Endothelial cell (in vitro differentiated cells): ENCODE results near the gene RBM33. TPM values are rescaled to one million over a fixed set of nuclear protein-coding genes. Genes with fewer than 3 reads are reported as not detected.
"Not testable (repeated sequence)": the region's sequence is repeated elsewhere in the genome, so short reads cannot be mapped to it uniquely, and the experiment has no call there.

Experiments
- DNase-seq: peaks from one replicate; pipeline ENCODE4 v3.0.0; 2021; ENCODE audit warnings: low spot score
- H3K27ac Mint-ChIP-seq: one replicate; pipeline ENCODE4 v1.8.0; 2021; ENCODE audit warnings: mixed read lengths, inconsistent platforms; ENCODE audit not compliant: unreplicated experiment
- H3K27me3 Mint-ChIP-seq: one replicate; pipeline ENCODE4 v1.8.0; 2021; ENCODE audit warnings: mild to moderate bottlenecking, moderate library complexity, mixed read lengths, inconsistent platforms; ENCODE audit not compliant: unreplicated experiment
- H3K36me3 Mint-ChIP-seq: one replicate; pipeline ENCODE4 v1.8.0; 2021; ENCODE audit warnings: mild to moderate bottlenecking, low read depth, mixed read lengths, inconsistent platforms; ENCODE audit not compliant: unreplicated experiment
- H3K4me1 Mint-ChIP-seq: one replicate; pipeline ENCODE4 v1.8.0; 2021; ENCODE audit warnings: mild to moderate bottlenecking, mixed read lengths, inconsistent platforms; ENCODE audit not compliant: unreplicated experiment
- H3K4me3 Mint-ChIP-seq: one replicate; pipeline ENCODE4 v1.8.0; 2021; ENCODE audit warnings: mild to moderate bottlenecking, mixed read lengths, inconsistent platforms; ENCODE audit not compliant: unreplicated experiment
- H3K9me3 Mint-ChIP-seq: one replicate; pipeline ENCODE4 v1.8.0; 2021; ENCODE audit warnings: mixed read lengths, inconsistent platforms; ENCODE audit not compliant: unreplicated experiment
- CTCF ChIP-seq: fragments of 200-600 bp; sonication (generic); IDR thresholded peaks from one replicate; pipeline ENCODE4 v1.5.0; 2021; ENCODE audit warnings: antibody characterized with exemption; ENCODE audit not compliant: unreplicated experiment
- total RNA-seq: library from RNA; stranded (reverse); fragmentation: NEBNext Ultra II Directional; extraction: Animal tissue kit (Norgen Biotek cat#: 25700); gene quantifications from one replicate; pipeline ENCODE4 v1.2.1, GENCODE V29; 2021; ENCODE audit not compliant: unreplicated experiment

The RBM33 gene
- total RNA-seq, 1 donor from 2014 or later, result 65.3 TPM

GRCh38 chr7:155684543-155684942, 40.1 kb downstream of the RBM33 start:
- Mint-ChIP-seq H3K4me3 (no peak overlapping the region), H3K9me3 (no peaks in the 10 kb centered on the region), H3K27me3 (peaks cover 3% of the 10 kb centered on the region), H3K4me1 (peaks cover 13% of the 10 kb centered on the region), H3K36me3 (peaks cover 41% of the 10 kb centered on the region), H3K27ac (no peak overlapping the region)
- no peak for TF ChIP-seq CTCF
- no peak for DNase-seq

- peaks cover 3% of the 10 kb centered on the region for H3K27me3 Mint-ChIP-seq
- DNase-seq, result no peak
- no peak overlapping the region for H3K4me3 Mint-ChIP-seq
- no peak for TF ChIP-seq CTCF
- no peaks in the 10 kb centered on the region for H3K9me3 Mint-ChIP-seq
- peaks cover 46% of the 10 kb centered on the region for H3K36me3 Mint-ChIP-seq
- peaks cover 19% of the 10 kb centered on the region for H3K4me1 Mint-ChIP-seq
- H3K27ac Mint-ChIP-seq, result peak overlapping the region; percentile 46
These were observed 40.8 kb downstream of the RBM33 start for GRCh38 chr7:155685070-155685790.

- peaks cover 50% of the 10 kb centered on the region for H3K36me3 Mint-ChIP-seq
- H3K4me1 Mint-ChIP-seq, result peaks cover 22% of the 10 kb centered on the region
- no peak overlapping the region for H3K27ac Mint-ChIP-seq
- H3K9me3 Mint-ChIP-seq, result no peaks in the 10 kb centered on the region
- H3K4me3 Mint-ChIP-seq, result no peak overlapping the region
- no peak for TF ChIP-seq CTCF
- H3K27me3 Mint-ChIP-seq, result peaks cover 3% of the 10 kb centered on the region
- DNase-seq, result no peak
These were observed 41.3 kb downstream of the RBM33 start for GRCh38 chr7:155685791-155686160.

GRCh38 chr7:155686620-155687324, 42.3 kb downstream of the RBM33 start:
- not testable (repeated sequence) for H3K27me3 Mint-ChIP-seq, DNase-seq, H3K9me3 Mint-ChIP-seq, H3K27ac Mint-ChIP-seq
- Mint-ChIP-seq H3K36me3 (peaks cover 50% of the 10 kb centered on the region), H3K4me1 (peaks cover 30% of the 10 kb centered on the region), H3K4me3 (peak overlapping the region; percentile 20)

GRCh38 chr7:155688237-155688636, 43.8 kb downstream of the RBM33 start:
- not testable (repeated sequence) for DNase-seq, H3K4me3 Mint-ChIP-seq, H3K9me3 Mint-ChIP-seq, H3K27ac Mint-ChIP-seq, H3K27me3 Mint-ChIP-seq
- Mint-ChIP-seq H3K36me3 (peaks cover 50% of the 10 kb centered on the region), H3K4me1 (peaks cover 39% of the 10 kb centered on the region)

- H3K27ac Mint-ChIP-seq, H3K9me3 Mint-ChIP-seq, H3K27me3 Mint-ChIP-seq, DNase-seq: not testable (repeated sequence)
- Mint-ChIP-seq H3K4me3 (peak overlapping the region; percentile 13), H3K36me3 (peaks cover 32% of the 10 kb centered on the region), H3K4me1 (peaks cover 48% of the 10 kb centered on the region)
These were observed 46.2 kb downstream of the RBM33 start for GRCh38 chr7:155690655-155691054.
